NK-92 (cell line): ENCODE data around the gene AFDN.

ENCODE experiments used
- DNase-seq: peaks from one replicate; lab custom pipeline; 2025; ENCODE audit not compliant: unreplicated experiment; lab: John Stamatoyannopoulos, UW

AFDN gene

DNA sequence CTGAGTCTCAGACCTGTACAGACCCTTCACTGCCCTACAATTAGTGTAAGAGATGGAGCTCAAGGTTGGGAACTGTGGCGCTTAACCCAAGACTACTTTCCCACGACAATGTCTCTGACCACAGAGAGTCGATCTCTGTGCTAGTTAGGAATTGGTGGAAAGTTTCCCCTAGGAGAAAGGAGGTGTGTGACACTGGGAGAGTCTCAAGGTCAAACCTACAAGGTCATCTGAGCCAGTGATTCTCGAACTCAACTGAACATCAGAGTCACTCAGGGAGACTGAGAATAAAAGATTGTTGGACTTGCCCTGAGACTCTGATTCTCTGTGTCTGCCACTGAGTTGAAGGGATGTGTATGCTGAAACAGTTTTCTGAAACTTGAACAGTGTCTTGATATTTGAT is 9.7 kb upstream of the AFDN start:
- no peak for DNase-seq

- DNase-seq, result no peak
Measured at GRCh38 chr6:167817729-167818128, 9.0 kb upstream of the AFDN start.

DNA sequence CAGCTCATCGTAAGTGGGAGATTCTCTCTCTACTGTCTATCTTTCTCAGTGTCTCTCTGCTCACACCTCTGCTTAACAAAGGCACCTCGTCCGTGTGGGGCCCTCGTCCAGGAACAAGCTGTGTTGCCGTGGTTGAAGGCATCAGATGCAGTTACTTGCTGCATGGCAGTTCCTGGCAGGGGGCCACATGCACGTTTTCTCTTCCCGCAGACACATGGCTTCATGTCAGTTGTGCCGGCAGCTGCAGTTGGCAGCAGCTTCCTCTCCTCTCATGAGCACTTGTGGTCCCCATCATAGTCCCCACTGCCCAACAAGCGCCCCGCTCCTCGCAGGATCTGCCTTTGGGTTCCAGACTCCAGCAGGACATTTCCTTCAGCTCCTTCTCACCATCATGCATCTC is 7.1 kb upstream of the AFDN start:
- DNase-seq, result no peak

GRCh38 chr6:167820681-167821080 is 6.0 kb upstream of the AFDN start:
- DNase-seq, result no peak

- DNase-seq, result no peak
Measured at GRCh38 chr6:167824591-167825331, 1.9 kb upstream of the AFDN start.

DNA sequence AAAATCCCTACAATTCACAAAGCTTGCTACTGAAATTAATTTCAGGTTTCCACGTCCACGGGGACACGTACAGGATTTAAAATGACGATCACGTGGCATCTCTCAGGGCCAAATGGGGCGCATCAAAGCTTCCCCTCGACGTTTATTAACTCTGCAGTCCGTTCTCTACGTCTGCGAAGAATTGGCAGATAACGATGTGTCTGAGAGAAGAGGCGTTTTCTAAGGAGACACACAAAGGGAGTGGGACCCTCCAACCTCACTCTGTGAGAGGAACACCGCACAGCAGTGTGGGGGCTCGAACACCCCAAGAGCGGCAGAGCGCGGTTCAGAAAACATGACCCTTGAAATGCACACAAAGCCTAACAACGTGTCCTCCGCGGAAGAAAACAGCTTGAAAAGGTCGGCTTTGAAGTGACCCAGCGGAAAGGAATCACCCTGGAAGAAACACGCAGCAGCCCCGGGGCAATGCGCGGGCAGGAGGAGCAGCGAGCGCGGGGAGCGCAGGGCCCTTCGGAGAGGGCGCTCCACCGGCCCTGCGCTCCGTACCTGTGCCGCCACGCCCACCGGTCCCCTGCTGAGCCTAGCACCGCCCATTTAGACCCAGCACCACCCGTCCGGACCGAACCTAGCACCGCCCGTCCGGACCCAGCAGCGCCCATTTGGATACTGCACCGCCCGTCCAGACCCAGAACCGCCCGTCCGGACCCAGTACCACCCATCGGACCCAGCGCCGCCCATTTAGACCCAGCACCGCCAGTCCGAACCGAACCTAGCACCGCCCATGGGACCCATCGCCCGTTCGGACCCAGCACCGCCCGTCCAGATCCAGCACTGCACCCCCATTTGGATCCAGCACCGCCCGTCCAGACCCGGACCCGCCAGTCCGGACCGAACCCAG is 1.1 kb upstream of the AFDN start:
- no peak for DNase-seq

DNA sequence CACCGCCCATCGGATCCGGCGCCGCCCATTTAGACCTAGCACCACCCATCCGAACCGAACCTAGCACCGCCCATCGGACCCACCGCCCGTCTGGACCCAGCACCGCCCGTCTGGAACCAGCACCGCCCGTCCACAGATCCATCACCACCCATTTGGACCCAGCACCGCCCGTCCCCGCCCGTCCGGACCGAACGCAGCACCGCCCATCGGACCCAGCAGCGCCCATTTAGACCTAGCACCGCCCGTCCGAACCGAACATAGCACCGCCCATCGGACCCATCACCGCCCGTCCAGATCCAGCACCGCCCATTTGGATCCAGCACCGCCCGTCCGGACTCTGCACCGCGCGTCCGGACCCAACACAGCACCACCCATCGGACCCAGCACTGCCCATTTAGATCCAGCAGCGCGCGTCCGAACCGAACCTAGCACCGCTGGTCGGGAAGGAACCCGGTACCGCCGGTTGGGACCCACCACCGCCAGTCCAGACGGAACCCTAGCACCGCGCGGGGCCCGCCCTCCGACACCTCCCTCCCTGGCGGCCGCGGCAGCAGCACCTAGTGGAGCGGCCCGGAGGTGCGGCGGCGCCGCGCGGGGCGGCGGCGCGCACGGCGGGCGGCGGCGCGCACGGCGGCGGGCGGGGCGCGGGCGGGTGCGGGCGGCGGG is 348 bp upstream of the AFDN start:
- DNase-seq, result no peak

DNA sequence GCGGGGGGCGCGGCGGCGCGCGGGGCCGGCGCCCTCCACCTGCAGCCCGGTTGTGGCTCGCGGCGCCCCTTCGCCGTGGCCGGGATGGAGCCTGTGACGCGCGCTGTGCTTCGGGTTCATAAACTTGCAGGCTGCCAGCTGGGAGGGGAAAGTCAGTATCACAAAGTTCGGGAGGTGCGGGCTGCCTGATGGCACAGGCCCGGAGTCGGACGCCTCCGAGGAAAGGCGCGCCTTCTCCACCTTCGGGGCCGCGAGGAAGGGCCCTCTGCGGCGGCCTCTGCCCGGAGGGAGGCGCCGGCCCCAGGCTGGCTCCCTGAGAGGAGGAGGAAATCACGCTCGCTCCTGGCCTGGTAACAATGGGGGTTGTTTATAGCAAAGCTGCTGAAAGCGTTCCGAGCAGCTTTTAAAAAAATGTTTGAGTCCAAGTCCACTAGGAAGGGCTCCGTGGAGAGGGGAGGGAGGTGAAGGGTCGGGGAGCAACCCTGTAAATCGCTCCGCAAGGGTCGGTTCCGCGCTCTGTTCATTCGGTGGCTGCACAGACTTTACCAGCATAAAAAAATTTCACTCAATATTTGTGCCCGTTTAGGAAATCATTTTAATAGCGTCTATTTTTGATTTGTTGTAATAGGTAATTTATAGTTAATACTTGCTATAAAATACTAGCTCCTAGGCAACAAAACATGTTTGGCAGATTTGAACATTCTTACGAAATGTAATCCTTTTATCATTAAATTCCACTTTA is 1.0 kb downstream of the AFDN start:
- no peak for DNase-seq

DNA sequence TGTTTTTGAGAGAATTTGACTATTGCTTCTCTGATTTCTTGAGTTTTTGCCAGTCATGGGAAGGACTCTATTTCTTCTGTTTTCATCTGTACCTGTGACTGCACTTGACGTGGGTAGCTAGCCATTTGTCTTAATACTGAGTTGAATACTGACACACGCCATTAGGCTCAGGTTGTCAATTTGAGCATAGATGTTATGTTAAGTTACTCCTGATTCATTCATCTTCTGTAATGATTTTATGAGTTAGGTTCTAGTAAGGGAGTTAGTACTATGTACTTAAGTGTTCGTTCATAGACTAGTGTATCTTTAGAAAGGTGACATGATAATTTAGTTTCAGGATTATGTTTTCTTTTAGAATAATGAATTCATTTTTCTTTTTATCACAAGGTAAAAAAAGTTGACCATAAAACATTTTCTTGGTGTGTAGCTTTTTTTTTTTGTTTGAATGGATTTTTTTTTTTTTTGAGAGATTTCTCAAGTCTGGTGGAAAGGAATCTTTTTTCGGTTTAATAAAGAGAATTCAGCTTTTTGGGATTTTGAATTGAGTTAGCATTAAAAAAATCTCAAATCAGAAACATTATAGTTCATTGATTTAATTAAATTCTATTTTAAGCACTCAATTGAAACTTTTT is 1.7 kb downstream of the AFDN start:
- DNase-seq, result no peak

DNA sequence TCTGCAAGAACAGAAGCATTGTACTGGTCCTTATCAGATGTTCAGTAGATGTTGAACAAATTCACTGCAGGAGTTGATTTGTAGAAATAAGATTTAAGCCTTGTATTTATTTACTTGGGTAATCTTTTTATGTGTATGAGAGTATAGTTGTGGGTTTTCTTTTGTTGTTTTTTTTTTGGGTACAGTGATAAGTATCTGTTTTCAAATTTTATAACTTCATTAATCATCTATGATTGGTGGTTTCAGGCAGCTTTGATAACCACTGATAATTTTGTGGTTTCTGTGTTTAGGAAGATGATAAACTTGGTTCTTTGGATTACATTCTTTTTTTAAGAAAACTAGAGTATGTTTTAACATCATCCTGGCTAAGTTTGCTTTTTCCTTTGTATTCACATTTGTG is 2.8 kb downstream of the AFDN start:
- DNase-seq, result no peak

DNA sequence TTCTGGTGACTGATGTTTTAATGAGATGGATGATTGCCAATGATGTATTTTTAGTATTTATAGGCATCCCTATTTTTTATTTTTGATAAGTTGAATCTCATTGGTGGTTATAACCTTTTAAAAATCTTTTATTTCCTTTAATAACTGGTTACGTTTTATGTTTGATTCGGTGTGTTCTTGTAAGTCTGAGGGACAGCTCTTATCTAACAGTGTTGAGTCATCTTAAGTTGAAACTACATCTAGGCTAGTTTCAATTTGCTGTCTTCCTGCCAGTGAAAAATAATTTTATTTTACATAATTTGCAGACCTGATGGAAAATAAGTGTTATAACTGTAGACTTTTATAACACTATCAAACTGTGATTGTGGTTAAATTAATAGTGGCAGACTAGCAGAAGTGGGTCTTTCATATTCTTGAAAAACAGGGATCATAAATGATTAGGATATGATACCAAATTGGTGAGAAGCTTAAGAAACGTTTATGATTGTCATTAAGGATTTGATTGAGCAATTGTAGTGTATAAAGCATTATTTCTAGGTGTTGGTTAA is 4.6 kb downstream of the AFDN start:
- DNase-seq, result no peak

DNA sequence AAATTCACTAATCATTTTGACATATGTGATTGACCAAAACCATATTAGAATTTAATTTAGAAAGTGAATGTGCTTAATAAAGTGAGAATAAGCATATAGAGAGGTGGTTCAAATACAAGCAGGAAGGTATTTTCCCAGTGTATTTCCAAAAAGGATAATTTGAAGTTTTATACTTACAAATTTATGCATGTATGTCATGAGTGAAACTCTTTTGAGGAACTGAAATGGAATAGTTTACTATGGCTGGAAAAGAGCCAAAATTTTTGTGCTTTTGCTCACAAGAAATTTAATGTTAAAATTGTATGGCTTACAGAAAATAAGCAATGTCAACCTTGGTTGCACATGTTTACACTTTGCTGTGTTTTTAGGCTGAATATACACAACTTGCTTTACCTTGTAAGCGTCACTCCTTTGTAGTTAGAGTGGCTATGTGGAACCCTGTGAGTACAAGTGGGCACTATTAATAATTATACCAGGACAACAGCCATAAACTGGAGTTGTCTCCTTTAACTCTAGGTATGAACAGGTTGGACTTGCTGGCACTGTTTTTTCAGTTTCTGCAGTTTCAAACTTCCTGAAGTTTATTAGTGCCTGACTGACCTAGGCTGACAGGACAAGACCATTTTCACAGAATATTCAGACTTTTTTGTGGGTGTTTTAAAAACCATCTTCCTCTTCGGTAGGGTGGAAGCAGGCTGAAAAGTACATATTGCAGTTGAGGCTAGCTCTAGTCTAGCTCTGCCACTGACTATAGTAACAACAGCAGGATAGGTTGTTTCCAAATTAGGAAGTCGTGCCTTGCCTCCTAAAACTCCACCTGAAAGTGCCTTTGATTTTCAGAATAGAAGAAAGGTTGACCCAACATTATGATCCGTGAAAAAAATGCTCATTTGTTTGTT is 6.0 kb downstream of the AFDN start:
- DNase-seq, result no peak

DNA sequence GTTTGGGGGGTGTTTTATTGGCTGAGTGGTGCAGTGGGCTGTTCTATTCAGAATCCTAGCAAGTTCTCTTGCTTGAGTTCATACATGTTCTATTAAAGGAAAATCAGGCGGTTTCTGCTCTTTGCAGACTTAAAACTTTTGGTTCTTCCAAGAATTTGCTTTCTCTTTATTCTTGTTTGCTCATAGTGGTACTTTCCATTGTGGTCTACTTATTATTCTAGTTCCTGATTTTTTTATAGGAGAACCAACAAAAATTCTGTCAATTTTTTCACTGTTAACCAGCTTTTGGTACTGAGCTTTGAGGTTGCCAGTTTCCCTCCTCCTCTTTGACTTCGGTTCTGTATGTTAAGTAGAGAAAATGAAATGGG is 6.7 kb downstream of the AFDN start:
- no peak for DNase-seq

- DNase-seq, result no peak
Measured at GRCh38 chr6:167835260-167835659, 8.5 kb downstream of the AFDN start.

GRCh38 chr6:167836721-167837120 is 10.0 kb downstream of the AFDN start:
- DNase-seq, result no peak

DNA sequence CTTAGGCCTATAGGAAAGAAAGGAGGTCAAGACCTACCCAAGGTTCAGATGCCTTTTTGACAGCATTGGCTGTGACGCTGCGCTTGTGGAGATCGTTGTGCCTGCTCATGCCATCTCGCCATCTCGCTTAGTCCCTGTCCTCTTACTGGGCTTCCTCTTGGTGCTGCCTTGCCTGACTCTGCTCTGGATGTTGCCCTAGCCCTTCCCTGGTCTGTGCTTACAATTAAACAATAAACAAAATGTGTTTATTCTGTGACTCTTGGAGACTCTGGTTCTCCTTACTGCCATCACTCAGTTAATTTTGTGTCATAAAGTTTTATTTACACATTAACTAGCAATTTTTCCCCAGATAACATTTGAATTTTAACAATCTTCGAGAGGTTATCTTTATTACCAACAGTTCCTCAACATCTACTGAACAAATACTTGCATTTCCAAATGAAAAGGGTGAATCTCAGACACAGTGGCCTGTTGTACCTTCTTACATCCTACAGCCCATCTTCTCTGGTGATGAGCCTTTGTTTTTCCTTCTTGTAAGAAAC is 11.6 kb downstream of the AFDN start:
- no peak for DNase-seq

DNA sequence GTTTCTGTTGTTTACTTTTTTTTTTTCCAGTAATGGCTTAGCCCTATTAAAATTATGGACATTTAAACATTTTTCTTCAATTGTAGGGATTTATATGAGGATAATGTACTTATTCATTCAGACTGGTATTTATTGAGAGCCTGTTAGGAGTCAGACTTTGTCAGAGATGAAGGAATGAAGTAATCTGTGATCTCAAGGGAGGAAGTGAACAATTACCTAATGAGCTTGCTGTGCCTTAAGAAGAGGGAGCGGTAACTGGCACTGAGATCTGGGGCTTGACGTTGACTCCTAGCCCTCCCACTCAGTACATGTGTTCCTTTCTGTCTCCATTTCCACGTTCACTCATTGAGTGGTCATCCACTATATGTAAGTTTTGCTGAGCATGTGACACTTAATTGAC is 12.6 kb downstream of the AFDN start:
- no peak for DNase-seq

- no peak for DNase-seq
Measured at GRCh38 chr6:167839755-167840154, 13.0 kb downstream of the AFDN start.

DNA sequence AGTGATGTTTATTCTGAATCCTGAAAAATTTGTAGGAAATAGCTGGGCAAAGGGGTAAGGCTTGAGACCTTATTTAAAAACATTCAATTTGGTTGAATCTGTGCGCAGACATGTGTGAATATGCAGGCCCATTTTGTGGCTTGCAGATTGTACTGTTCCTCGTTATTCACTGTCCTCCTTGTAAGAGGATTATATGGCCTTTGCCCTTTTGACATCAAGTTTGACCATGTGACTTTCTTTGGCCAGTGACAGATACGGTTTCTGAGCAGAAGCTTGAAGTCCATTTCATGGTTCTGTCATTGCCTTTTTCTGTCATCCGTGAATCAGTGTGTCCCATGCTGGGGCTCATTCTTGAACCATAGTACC is 13.4 kb downstream of the AFDN start:
- DNase-seq, result no peak
